Peyer's patch (tissue), 4 donors: Measurements from ENCODE around the gene GPC6. TPM values are rescaled to one million over a fixed set of nuclear protein-coding genes. Genes with fewer than 3 reads are reported as not detected.

Experiments used
- DNase-seq, 3 donors: peaks; one replicate each; pipeline ENCODE4 v3.0.0-alpha.2; 2017 to 2019
- H3K27ac ChIP-seq, 4 donors: fragments of 200-600 bp; sonication (generic); one replicate each; pipeline ENCODE4 v1.5.1; 2016 to 2019
- H3K27me3 ChIP-seq, 2 donors: fragments of 200-600 bp; sonication (generic); one replicate each; pipeline ENCODE4 v1.5.1; 2019
- H3K36me3 ChIP-seq, 3 donors: fragments of 200-600 bp; sonication (generic); one replicate each; pipeline ENCODE4 v1.5.1; 2016 to 2019
- H3K4me1 ChIP-seq, 4 donors: fragments of 200-600 bp; sonication (generic); one replicate each; pipeline ENCODE4 v1.5.1; 2016 to 2019
- H3K4me3 ChIP-seq, 4 donors: fragments of 200-600 bp; sonication (generic); 1 replicate in 3 of 4; 2 replicates in 1 of 4; pipeline ENCODE4 v1.5.1; 2016 to 2019; ENCODE audit warnings: mild to moderate bottlenecking in 1 of 4
- H3K9me3 ChIP-seq, 4 donors: fragments of 200-600 bp; sonication (generic); one replicate each; pipeline ENCODE4 v1.5.1; 2016 to 2019; ENCODE audit warnings: mild to moderate bottlenecking in 1 of 4
- POLR2A ChIP-seq, 2 donors: fragments of 450-650 bp; IDR thresholded peaks; one replicate each; pipeline ENCODE4 v1.5.1; 2017; ENCODE audit warnings: antibody characterized with exemption in 2 of 2, mild to moderate bottlenecking in 2 of 2, moderate library complexity in 2 of 2
- total RNA-seq, 4 donors: library from RNA; depleted of rRNA; stranded (reverse); fragments of >200 nt; gene quantifications; one replicate each; pipeline ENCODE4 v1.1.0, GENCODE V29; 2016
- TF ChIP-seq, protein P1 (sequence below), 6 experiments: fragments of 450-650 bp in 4 of 6; fragments of 200-600 bp in 2 of 6; sonication (generic) in 1 of 6; IDR thresholded peaks; one replicate each; pipeline ENCODE4 v1.5.1; 2017 to 2019; ENCODE audit warnings: antibody characterized with exemption in 6 of 6, mild to moderate bottlenecking in 3 of 6, moderate library complexity in 1 of 6

GPC6 gene
- total RNA-seq, 4 donors from 2014 or later, result 1.6 to 13.2 (median 2.6) TPM

- H3K4me3 ChIP-seq, result no peak overlapping the region
- H3K9me3 ChIP-seq, result no peaks in the 10 kb centered on the region
- H3K4me1 ChIP-seq, result no peaks in the 10 kb centered on the region
- no peaks in the 10 kb centered on the region for H3K27me3 ChIP-seq
- H3K27ac ChIP-seq, result no peak overlapping the region
- TF ChIP-seq, protein P1, sequence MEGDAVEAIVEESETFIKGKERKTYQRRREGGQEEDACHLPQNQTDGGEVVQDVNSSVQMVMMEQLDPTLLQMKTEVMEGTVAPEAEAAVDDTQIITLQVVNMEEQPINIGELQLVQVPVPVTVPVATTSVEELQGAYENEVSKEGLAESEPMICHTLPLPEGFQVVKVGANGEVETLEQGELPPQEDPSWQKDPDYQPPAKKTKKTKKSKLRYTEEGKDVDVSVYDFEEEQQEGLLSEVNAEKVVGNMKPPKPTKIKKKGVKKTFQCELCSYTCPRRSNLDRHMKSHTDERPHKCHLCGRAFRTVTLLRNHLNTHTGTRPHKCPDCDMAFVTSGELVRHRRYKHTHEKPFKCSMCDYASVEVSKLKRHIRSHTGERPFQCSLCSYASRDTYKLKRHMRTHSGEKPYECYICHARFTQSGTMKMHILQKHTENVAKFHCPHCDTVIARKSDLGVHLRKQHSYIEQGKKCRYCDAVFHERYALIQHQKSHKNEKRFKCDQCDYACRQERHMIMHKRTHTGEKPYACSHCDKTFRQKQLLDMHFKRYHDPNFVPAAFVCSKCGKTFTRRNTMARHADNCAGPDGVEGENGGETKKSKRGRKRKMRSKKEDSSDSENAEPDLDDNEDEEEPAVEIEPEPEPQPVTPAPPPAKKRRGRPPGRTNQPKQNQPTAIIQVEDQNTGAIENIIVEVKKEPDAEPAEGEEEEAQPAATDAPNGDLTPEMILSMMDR (IDR thresholded peaks at IDR 0.05), result no peak
- TF ChIP-seq POLR2A (IDR thresholded peaks at IDR 0.05), result no peak
- DNase-seq, result no peak
- H3K36me3 ChIP-seq, result no peaks in the 10 kb centered on the region
Observed at GRCh38 chr13:94129490-94129894, 902.9 kb downstream of the GPC6 start.

DNA sequence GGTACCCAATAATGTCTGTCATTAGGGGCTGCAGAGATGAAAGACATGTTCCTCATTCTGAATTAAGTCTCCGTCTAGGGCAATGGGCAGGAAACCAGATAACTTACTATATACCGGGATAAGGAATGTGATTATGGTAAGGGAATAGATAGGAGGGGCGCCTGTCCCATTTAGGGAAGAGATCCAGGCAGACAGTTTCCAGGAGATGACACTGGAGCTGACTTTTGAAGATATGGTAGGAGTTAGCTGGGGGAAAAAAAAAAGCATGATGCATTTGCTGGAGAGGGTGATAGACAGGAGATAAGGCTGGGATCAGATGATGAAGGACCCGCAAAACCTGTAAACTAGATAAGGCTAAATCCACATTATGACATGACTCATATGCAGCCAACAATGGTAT lies 912.2 kb downstream of the GPC6 start:
- no peaks in the 10 kb centered on the region for H3K9me3 ChIP-seq
- no peaks in the 10 kb centered on the region for H3K27me3 ChIP-seq
- no peak for DNase-seq
- no peak for TF ChIP-seq POLR2A (IDR thresholded peaks at IDR 0.05)
- TF ChIP-seq, protein P1 (IDR thresholded peaks at IDR 0.05), result no peak
- H3K27ac ChIP-seq, result no peak overlapping the region
- H3K4me1 ChIP-seq, result no peaks in the 10 kb centered on the region
- H3K4me3 ChIP-seq, result no peak overlapping the region
- no peaks in the 10 kb centered on the region for H3K36me3 ChIP-seq

DNA sequence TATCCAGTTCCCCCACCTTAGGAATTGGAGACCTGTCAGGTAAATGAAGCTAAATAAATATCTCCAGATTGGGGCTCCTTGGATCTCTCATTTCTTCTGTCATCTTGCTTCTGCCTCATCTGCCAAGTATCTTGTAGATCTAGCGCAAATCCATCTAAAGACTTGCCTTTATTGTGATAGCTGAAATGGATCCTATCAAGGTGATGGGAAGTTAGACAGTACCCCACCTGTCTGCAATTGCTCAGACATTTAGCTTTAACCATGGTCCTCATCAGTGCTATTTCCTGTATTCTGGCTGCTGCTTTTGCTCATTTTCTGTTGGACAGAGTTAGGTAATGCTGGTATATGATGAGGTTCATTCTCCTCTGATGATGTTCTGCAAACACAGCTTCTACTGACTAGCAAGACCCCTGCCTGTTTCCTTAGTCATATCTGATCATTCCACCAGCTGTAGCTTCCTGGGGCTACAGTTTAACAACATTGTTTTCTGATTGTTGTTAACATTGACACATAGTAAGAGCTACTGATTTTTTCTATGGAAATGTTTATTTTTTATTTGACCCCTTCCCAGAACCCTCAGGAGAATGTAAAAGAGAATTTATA lies 912.9 kb downstream of the GPC6 start:
- Histone ChIP-seq H3K9me3 (no peaks in the 10 kb centered on the region), H3K4me1 (no peaks in the 10 kb centered on the region), H3K4me3 (no peak overlapping the region), H3K27me3 (no peaks in the 10 kb centered on the region), H3K36me3 (no peaks in the 10 kb centered on the region), H3K27ac (no peak overlapping the region)
- DNase-seq, result no peak
- TF ChIP-seq, protein P1 (IDR thresholded peaks at IDR 0.05), result no peak
- no peak for TF ChIP-seq POLR2A (IDR thresholded peaks at IDR 0.05)

DNA sequence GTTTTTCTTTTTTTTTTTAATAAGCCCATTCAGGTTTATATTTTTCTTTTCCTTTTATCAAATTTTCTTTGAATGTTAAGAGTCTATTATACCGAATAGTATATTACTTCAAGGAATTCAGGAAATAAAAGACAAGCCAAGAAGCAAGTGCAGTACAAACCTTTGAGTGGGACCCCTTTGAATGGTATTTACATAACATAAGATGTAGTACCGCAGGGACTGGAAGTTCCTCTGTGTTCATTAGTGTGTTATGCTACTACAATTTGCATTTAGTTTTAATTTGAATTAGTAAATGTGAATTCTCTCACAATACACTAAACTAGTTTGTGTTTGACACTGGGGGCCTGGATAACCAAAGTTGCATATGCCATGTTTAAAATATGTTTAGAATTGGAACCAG lies 913.4 kb downstream of the GPC6 start:
- no peak for DNase-seq
- no peaks in the 10 kb centered on the region for H3K27me3 ChIP-seq
- no peaks in the 10 kb centered on the region for H3K9me3 ChIP-seq
- H3K27ac ChIP-seq, result no peak overlapping the region
- H3K4me1 ChIP-seq, result no peaks in the 10 kb centered on the region
- H3K4me3 ChIP-seq, result no peak overlapping the region
- H3K36me3 ChIP-seq, result no peaks in the 10 kb centered on the region
- no peak for TF ChIP-seq POLR2A (IDR thresholded peaks at IDR 0.05)
- TF ChIP-seq, protein P1 (IDR thresholded peaks at IDR 0.05), result no peak

DNA sequence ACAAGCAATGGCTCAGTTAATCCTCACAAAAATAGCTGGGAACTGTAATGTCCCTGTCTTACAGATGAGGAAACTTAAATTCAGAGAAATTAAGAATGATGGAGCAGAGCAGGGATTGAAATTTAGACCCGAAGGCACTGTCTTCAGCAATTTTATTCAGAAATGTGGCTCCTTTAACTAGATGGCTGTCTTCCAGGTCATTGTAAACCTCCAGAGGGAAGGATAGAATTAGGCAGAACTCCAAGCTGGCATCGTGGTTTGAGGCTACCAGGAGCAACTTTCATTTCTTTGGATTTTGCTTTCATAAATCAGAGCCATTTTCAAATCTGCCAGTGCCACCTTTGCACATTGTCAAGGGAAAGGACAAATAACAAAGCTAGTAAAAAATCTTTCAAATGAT lies 913.9 kb downstream of the GPC6 start:
- Histone ChIP-seq H3K9me3 (no peaks in the 10 kb centered on the region), H3K4me3 (no peak overlapping the region), H3K27ac (no peak overlapping the region), H3K27me3 (no peaks in the 10 kb centered on the region), H3K4me1 (no peaks in the 10 kb centered on the region), H3K36me3 (no peaks in the 10 kb centered on the region)
- no peak for DNase-seq
- no peak for TF ChIP-seq POLR2A (IDR thresholded peaks at IDR 0.05)
- TF ChIP-seq, protein P1 (IDR thresholded peaks at IDR 0.05), result no peak
